ENCODE measurements around the gene MAOB.

Gene MAOB

GRCh38 chrX:43735957-43736356 is 146.3 kb downstream of the MAOB start:
- TF ChIP-seq CTCF (IDR thresholded peaks at IDR 0.05; ENCODE audit: low read depth, low read length): no peak
- DNase-seq: no peak
- Histone ChIP-seq H3K9me3 (ENCODE audit: severe bottlenecking) (no peaks in the 10 kb centered on the region), H3K4me3 (ENCODE audit: low read depth, low read length) (no peak overlapping the region), H3K27ac (no peak overlapping the region), H3K36me3 (no peaks in the 10 kb centered on the region), H3K27me3 (ENCODE audit: insufficient read depth, low read depth, severe bottlenecking) (no peaks in the 10 kb centered on the region)

- no peak for TF ChIP-seq CTCF (IDR thresholded peaks at IDR 0.05; ENCODE audit: low read depth, low read length)
- no peak for DNase-seq
- no peaks in the 10 kb centered on the region for H3K27me3 ChIP-seq (ENCODE audit: insufficient read depth, low read depth, severe bottlenecking)
- no peak overlapping the region for H3K4me3 ChIP-seq (ENCODE audit: low read depth, low read length)
- no peak overlapping the region for H3K27ac ChIP-seq
- H3K9me3 ChIP-seq (ENCODE audit: severe bottlenecking): no peaks in the 10 kb centered on the region
- no peaks in the 10 kb centered on the region for H3K36me3 ChIP-seq
These were observed 146.7 kb downstream of the MAOB start for GRCh38 chrX:43735534-43735933.

- DNase-seq: no peak
- Histone ChIP-seq H3K27ac (no peak overlapping the region), H3K27me3 (ENCODE audit: insufficient read depth, low read depth, severe bottlenecking) (no peaks in the 10 kb centered on the region), H3K4me3 (ENCODE audit: low read depth, low read length) (no peak overlapping the region), H3K9me3 (ENCODE audit: severe bottlenecking) (no peaks in the 10 kb centered on the region), H3K36me3 (no peaks in the 10 kb centered on the region)
- no peak for TF ChIP-seq CTCF (IDR thresholded peaks at IDR 0.05; ENCODE audit: low read depth, low read length)
These were observed 147.8 kb downstream of the MAOB start for GRCh38 chrX:43734444-43734843.

- no peak for DNase-seq
- TF ChIP-seq CTCF (IDR thresholded peaks at IDR 0.05; ENCODE audit: low read depth, low read length): no peak
- Histone ChIP-seq H3K36me3 (no peaks in the 10 kb centered on the region), H3K9me3 (ENCODE audit: severe bottlenecking) (no peaks in the 10 kb centered on the region), H3K27me3 (ENCODE audit: insufficient read depth, low read depth, severe bottlenecking) (no peaks in the 10 kb centered on the region), H3K27ac (no peak overlapping the region), H3K4me3 (ENCODE audit: low read depth, low read length) (no peak overlapping the region)
These were observed 148.6 kb downstream of the MAOB start for GRCh38 chrX:43733699-43734098.

- no peak for DNase-seq
- H3K27me3 ChIP-seq (ENCODE audit: insufficient read depth, low read depth, severe bottlenecking): no peaks in the 10 kb centered on the region
- no peak for TF ChIP-seq CTCF (IDR thresholded peaks at IDR 0.05; ENCODE audit: low read depth, low read length)
These were observed 151.2 kb downstream of the MAOB start for GRCh38 chrX:43731086-43731485.

GRCh38 chrX:43728966-43729365 is 153.3 kb downstream of the MAOB start:
- DNase-seq: no peak
- Histone ChIP-seq H3K4me3 (ENCODE audit: low read depth, low read length) (no peak overlapping the region), H3K36me3 (no peaks in the 10 kb centered on the region), H3K27ac (no peak overlapping the region), H3K9me3 (ENCODE audit: severe bottlenecking) (no peaks in the 10 kb centered on the region), H3K27me3 (ENCODE audit: insufficient read depth, low read depth, severe bottlenecking) (no peaks in the 10 kb centered on the region)
- no peak for TF ChIP-seq CTCF (IDR thresholded peaks at IDR 0.05; ENCODE audit: low read depth, low read length)

More at GRCh38 chrX:43731086-43731485, 151.2 kb downstream of the MAOB start:
- Histone ChIP-seq H3K27ac (no peak overlapping the region), H3K4me3 (ENCODE audit: low read depth, low read length) (no peak overlapping the region), H3K36me3 (no peaks in the 10 kb centered on the region), H3K9me3 (ENCODE audit: severe bottlenecking) (no peaks in the 10 kb centered on the region)
